HG03064 (cell line): Measurements from ENCODE around the gene SYNE2.
"Not testable (repeated sequence)": the region's sequence is repeated elsewhere in the genome, so short reads cannot be mapped to it uniquely, and the experiment has no call there.

Experiments
- ATAC-seq: cut with Tn5 transposase; IDR thresholded peaks from one replicate; pipeline ENCODE4 v1.9.1; 2021; ENCODE audit warnings: low read depth; ENCODE audit not compliant: unreplicated experiment

SYNE2 gene

DNA sequence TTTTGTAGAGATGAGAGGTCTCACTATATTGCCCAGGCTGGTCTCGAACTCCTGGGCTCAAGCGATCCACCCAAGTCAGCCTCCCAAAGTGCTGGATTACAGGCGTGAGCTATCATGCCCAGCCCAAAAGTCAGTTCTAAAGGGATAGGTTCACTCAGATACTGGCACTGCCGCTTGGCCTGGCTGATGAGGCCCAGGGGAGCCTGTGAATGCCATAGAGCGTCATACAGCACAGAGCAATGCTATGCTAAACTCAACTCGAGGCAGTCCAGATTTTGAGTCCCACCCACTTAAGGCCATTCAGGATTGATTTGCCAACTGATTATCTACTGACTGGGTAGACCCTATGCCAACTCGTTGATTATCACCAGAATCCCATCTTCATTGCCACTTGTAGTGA, 262.0 kb downstream of the SYNE2 start:
- ATAC-seq, result no peak

DNA sequence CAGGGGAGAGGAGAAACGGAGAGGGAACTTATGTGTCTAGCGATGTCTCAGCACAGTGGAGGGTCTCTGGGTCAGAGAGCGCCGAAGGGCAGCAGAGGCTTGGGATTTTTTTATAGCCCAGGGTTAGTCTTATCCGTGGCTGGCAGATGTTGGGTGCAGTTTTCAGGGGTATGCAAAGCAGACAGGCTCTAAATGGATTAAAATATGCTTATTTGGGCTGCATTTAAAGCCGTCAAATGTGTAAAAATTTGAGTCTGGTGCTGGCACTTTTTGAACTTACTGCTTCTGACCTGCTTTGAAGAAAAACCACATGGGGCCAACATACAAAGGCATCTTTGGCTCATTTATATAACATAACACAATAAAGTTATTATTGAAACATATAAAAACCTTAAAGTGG, 262.6 kb downstream of the SYNE2 start:
- no peak for ATAC-seq

DNA sequence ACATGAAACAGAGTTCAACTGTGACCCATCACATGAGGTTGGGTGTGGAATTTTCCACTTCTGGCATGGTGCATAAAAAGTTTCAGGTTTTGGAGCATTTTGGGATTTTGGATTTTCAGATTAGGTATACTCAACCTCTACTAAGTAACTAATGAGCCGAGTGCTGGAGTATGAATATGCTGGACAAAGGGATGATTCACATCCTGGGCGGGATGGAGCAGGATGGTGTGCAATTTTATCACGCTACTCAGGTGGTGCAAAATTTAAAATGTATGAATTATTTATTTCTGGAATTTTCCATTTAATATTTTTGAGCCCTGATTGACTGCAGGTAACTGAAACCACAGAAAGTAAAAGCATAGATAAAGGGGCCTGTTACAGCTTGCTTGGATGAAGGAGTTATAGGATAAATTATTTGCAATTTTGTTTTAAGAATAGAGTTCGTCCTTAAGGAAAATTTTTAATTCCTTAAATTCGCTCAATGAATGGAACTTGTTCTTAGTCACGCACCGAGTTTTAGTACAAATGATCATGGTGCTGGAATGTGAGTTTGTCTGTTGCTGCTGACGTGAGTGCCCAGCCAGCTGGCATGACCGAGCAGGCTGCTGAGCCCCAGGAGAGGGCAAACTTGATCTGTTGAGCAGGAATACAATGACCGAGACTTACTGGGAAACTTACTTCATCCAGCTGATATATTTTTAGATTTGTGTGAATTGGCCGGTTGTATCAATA, 265.0 kb downstream of the SYNE2 start:
- ATAC-seq, result no peak

DNA sequence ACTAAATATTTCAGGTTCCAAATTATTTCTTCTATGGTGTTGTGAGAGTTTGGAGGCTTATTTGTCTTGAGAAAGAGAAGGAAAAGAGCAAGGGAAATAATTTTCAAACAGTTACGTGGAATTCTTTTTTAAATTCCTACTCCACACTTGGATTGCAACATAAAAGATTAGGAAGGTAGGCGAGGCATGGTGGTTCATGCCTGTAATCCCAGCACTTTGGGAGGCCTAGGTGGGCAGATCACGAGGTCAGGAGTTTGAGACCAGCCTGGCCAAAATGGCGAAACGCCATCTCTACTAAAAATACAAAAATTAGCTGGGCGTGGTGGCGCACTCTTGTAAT, 265.6 kb downstream of the SYNE2 start:
- ATAC-seq, result not testable (repeated sequence)

DNA sequence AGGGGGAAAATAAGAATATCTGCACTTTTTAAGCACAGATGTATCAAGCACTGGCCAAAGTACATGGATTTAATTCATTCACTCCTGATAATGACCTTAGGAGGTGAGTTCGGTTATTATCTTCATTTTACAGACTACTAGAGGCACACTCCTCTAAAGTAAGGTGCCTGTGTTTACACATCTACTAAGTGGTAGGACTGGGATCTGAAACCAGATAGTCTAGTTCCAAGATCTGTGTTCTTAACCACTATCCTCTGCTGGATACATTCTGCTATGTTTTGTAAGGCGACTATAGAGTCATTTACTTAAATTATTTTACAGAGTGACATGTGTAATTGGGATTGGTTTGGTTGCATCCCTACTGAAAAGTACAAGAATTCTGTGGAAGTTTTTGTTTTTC, 266.1 kb downstream of the SYNE2 start:
- ATAC-seq, result no peak

DNA sequence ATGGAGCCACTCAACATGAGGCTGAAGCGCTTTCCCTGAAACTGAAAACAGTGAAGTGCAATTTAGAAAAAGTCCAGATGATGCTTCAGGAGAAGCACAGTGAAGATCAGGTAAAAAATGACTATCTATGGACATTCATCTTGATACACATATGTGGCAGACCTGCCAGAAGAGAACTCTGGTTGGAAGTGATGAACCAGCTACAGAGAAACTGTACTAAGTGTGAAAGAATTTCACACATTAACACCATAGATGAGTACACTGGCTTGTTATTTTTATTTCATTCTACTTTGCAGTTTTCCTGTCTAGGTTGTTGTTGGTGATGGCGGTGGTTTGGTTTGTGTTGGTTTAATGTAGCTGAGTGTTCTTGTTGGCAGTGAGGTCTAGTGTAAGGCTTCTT, 266.7 kb downstream of the SYNE2 start:
- no peak for ATAC-seq

DNA sequence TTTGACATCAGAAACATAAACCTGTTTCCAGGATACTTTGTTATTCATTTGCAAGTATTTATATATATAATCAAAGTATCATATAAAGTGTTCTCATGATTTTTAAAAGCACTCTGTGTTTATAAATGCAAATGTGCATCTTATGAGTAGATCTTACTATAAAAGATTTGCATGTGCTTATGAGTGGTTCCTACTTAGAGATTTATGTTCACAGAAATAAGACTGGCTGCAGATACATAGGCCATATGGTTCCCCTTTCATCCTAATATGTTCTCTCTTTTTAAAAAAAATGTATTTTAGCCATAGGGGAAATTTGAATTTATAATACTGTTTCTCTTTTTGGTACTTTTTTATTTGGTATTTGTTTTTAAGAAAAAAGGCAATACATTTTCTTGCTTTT, 267.2 kb downstream of the SYNE2 start:
- no peak for ATAC-seq

DNA sequence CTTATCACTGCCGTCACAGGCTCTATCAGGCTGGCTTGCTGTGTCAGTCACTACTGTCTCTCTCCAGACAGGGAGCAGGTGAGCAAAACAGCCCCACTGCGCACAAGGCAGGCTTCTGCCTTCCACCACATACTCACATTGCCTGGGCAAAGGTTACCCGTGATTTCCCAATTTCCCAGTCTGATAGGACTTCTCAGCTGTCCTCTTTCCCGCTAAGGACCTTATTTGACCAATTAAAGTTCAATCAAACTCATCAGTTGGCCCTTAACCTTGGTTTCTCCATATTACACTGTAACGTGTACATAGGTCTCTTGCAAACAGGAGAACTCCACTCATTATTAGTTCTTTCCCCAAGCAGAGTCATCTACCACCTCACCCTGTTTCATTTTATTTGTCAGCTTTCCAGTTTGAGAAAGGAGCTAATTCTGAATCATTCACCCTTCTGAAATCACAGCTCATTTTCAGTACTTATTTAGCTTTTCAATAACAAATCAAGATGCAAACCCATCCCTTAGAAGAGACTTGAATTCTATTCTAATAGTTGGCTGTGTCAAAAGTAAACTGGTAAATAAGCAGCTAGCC, 270.5 kb downstream of the SYNE2 start:
- ATAC-seq, result no peak

DNA sequence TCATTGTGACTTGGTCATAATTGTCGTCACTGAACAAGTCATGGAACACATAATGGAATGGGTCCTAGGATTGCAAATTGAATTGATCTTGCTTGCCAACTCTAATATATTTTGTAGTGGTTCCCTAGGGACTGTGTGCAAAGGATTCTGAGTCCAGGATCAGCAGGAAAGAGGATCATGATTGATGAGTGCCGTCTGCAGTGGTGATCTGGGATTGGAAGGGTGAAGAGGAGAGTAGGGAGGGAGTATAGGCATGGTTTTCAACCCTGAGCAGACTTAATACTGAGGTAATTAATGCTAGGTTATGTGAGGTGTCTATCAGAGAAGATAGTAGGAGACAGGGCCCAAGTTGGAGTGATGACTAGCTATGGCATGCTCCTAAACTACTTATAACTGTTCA, 272.5 kb downstream of the SYNE2 start:
- no peak for ATAC-seq

DNA sequence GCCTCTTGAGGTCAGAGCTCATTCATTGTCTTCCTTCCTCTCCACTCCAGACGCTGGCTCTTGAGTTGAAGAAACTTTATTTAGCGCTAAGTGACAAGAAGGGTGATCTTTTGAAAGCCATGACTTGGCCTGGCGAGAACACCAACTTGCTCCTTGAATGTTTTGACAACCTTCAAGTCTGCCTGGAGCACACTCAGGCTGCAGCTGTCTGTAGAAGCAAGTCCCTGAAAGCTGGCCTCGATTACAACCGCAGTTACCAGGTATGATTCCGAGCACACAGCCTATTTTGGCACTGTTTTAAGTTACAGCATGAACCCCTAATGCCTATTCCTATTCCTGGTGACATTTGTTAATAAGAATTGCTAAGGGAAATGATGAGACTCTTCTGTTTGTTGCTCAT, 273.7 kb downstream of the SYNE2 start:
- ATAC-seq, result no peak

DNA sequence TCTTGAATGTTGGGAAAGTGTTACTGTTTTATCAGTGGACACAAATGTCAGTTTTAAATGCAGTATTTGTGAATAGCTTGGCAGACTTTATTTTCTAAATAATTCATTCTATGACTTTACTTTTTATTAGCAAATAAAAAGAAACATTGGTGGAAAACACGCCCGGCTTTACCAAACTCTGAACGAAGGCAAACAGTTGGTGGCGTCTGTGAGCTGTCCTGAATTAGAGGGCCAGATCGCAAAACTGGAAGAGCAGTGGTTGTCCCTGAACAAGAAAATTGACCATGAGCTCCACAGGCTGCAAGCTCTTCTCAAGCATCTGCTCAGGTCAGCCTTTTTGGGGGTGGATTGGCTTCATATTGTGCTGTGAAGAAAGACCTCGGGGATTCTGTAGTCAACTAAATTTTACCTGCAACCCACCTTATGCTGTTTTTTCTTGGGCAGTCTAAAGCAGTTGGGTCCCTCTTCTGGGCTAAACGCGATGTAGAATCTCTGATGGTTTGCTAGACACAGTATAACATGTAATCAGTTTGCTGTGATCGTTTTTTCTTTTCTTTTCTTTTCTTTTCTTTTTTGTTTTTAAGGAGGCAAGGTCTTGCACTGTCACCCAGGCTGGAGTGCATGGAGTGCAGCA, 285.0 kb downstream of the SYNE2 start:
- ATAC-seq, result no peak

DNA sequence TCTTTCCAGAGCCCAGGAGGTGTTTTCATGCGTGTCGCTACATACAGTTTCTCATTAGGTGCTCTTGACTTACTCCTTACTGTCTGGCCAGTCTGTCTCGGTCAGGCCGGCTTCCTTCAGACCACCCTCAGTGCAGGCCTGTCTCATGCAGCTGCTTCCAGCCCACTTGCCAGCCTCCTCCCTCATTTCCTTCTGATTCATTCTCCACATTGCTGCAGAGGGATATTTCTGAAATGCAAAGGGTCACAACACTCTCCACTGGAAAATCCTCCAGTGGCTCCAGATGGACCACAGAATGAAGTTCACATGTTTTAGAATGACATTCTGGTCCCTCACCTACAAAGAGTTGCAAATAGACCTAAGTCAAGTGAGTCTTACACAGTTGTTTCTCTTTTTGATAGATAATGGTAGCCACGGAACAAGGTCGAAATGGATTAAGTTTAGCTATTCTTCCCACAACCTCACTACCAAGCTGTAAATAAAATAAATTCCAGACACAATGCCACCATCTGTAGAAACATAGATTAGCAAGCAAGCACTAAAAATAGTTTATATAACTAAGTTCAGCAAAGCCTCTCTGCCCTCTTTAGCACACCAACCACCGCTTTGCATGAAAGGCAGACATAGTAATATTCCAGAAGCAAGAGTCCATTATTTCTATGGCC, 294.5 kb downstream of the SYNE2 start:
- no peak for ATAC-seq

DNA sequence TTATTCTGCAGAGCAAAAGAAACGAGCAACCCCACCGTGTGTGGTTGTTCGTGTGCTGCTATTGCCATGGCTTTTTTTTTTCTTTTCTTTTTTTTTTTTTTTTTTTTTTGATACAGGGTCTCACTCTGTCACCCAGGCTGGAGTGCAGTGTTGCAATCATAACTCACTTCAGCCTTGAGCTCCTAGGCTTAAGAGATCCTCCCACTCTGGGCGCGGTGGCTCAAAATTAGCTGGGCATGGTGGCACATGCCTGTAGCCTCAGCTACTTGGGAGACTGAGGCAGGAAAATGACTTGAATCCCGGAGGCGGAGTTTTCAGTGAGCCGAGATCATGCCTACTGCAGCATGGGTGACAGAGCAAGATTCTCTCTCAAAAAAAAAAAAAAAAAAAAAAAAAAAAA, 297.1 kb downstream of the SYNE2 start:
- ATAC-seq, result no peak

DNA sequence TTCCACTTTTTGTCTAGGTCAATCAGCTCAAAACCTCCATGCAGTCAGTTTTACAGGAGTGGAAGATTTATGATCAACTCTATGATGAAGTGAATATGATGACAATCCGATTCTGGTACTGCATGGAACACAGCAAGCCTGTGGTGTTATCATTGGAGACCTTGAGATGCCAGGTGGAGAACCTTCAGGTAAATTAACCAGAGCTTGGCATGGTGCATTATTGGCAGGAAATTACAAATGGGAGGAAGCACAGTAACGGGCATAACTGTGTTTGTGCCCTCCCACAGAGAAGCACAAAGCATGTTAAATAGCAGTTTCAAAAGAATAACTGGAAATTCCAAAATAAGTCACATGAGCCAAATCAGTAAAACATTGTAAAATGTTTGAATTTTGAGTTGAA, 305.8 kb downstream of the SYNE2 start:
- ATAC-seq, result no peak

DNA sequence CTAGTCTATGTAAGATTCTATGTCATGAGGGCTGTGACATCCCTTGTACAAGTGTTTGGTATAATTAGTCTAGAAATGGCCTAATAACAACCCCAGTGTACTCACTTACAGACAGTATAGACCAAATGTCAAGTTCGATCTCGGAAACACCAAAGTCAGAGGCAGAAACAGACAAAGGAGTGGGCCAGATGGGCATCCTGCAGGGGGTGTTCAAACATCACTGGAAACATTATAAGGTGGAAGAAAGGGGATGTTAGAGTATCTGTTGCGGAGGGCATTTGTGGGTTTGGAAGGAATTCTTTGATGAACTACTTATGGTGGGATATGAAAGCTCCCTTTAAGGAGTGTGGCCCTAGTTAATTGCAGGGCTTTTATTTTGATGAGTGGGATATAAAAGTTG, 306.8 kb downstream of the SYNE2 start:
- no peak for ATAC-seq

DNA sequence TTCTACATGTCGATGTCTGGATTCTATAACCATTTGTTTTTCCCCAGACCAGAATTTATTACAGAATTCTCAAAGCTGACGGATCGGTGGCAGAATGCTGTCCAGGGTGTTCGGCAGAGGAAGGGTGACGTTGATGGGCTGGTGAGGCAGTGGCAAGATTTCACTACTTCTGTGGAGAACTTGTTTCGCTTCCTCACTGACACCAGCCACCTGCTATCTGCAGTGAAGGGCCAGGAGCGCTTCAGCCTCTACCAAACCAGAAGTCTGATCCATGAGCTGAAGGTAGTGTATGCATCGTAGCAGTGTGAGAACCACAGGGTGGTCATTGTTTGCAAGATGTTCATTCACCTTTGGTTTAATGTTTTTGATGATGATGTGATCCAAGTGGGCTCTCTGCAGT, 317.4 kb downstream of the SYNE2 start:
- ATAC-seq, result no peak

DNA sequence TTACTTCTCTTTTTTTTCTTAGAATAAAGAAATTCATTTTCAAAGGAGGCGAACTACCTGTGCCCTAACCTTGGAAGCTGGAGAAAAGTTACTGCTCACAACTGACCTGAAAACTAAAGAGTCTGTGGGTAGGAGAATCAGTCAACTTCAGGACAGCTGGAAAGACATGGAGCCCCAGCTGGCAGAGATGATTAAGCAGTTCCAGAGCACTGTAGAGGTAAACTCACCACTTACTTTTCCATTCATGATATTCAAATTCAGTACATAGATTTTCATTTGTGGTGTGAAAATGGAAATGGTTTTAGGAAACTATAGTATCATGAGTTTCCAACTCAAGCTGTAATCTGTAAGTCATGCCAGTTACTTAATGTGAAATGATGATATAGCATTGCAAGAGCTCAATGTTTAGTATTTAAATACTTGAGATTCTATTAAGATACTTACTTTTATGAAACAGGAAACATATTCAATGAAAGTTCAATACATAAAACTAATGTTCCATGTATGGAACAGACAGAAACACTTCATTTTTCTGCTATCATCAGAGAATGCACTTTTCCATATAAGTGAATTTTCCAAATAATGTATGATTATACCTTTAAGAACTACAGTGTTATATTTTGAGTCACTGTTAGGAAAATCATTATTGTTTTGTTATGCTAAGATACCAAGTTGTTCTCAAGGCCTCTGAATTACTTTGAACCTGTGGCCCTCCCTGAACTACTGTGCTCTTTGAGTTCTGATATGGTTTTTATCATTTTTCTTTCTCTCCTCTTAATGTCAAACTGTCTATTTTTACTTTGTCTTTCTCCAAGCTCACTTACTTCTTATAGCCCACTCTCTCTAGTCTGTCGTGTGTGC, 322.3 kb downstream of the SYNE2 start:
- no peak for ATAC-seq

DNA sequence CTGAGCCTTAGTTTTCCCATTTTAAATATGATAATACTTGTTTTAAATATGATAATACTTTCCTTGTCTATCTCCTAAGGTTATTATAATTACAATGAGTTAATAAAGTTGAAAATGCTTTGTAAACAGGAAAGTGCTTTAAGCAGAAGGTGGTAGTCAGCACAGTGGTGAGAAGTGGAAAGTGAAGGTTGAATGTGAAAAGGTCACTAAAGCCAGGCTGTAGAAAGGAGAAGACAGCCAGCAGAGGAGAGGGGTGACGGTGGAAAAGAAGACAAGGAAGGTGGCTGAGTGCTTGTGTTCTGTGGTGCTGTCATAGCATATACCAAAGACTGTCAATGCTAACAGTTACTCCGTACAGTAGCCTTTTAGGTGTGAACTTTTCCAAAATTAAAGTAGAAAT, 323.5 kb downstream of the SYNE2 start:
- ATAC-seq, result no peak

DNA sequence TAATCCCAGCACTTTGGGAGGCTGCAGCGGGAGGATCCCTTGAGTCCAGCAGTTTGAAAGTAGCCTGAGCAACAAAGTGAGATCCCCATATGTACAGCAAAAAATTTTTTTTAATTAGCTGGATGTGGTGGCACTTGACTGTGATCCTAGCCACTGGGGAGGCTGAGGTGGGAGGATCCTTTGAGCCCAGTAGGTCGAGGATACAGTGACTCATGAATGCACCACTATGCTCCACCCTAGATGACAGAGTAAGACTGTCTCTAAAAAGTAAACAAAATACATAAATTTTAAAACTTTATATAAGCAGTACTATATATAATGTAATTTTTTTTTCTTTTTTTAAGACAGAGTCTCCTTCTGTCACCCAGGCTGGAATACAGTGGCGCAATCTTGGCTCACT, 326.0 kb downstream of the SYNE2 start:
- ATAC-seq, result no peak

DNA sequence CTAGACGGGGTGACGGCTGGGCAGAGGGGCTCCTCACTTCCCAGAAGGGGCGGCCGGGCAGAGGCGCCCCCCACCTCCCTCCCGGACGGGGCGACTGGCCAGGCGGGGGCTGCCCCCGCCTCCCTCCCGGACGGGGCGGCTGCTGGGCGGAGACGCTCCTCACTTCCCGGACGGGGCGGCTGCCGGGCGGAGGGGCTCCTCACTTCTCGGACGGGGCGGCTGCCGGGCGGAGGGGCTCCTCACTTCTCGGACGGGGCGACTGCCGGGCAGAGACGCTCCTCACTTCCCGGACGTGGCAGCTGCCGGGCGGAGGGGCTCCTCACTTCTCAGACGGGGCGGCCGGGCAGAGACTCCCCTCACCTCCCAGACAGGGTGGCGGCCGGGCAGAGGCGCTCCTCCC, 330.1 kb downstream of the SYNE2 start:
- not testable (repeated sequence) for ATAC-seq
